IPS-NIHi7 (cell line): ENCODE results near the gene CIB4.

ENCODE experiments used
- DNase-seq: peaks from one replicate; pipeline ENCODE4 v3.0.0; 2012; ENCODE audit warnings: mixed read lengths; ENCODE audit errors: extremely low spot score

Gene CIB4

DNA sequence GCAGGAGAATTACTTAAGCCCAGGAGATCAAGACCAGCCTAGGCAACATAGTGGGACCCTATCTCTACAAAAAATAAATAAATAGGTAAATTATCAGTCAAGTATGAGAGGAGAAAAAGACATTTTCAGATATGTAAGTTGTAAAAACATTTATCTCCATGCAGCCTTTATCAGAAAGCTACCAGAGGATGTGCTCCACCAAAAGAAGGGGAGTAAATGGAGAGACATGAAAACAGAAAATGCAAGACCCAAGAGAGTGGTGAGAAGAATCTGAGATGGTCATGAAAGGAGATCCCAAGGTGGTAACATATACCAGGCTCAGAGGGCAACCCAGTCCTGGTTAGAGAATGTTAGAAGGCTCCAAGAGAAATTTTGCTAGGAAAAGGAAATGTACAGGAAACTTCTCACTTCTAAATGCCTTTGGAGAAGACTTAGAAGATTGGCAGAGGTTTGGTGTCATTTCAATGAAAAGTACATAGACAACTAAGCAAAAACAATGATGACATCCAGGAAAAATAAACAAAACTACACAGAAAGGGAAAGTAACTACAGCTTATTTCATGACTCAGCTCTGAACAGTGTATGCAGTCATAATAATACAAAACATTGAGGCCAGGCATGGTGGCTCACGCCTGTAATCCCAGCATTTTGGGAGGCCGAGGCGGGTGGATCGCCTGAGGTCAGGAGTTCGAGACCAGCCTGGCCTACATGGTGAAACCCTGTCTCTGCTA lies 19.5 kb downstream of the CIB4 start:
- DNase-seq, result no peak

DNA sequence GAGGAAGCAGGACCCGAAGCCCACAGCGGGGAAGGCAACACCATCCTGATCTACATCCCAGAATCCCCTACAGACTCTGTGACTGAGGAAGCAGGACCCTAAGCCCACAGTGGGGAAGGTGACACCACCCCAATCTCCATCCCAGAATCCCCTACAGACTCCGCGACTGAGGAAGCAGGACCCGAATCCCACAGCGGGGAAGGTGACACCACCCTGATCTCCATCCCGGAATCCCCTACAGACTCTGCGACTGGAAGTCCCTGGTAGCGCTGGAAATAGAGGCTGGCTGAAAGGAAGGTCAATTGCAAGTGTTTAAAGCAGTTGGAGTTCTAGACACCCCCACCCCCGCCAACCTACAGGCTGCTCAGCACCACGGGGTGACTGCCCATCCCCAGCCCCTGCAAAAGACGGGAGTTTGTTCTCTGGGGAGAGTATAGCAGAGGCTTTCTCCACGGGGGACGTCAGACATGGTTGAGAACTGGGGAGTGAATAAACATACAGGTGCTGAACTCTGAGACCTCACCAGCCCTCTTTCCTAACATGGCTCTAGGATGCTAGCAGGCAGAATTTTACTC lies 21.0 kb downstream of the CIB4 start:
- no peak for DNase-seq

DNA sequence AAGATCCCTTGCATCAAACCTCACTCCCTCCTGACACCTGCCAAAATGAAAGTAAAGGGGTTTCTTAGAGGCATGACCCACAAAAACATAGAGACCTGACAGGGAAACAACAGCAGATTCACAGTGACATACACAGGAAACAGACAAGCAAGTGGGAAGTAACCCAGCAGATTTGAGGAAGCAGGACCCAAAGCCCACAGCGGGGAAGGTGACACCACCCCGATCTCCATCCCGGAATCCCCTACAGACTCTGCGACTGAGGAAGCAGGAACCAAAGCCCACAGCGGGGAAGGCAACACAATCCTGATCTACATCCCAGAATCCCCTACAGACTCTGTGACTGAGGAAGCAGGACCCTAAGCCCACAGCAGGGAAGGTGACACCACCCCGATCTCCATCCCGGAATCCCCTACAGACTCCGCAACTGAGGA lies 21.6 kb downstream of the CIB4 start:
- no peak for DNase-seq

DNA sequence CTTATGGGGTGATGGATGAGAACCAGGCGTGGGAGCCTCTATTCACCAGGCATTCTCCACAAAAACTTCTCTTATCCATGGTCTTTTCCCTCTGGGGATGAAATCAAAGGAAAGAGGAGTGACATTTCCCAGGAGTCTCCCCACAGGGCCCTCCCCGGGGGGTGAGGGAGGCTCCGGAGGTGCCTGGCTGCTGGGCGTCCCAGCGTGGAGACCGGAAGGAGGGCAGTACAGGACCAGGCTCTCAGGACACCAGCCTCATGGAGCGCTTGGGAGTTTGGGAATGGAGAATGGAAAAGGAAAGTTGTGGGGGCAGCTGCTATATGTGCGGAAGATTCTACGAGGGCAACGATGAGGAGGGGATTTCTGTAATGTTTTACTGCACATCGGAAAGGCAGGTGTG lies 22.1 kb downstream of the CIB4 start:
- no peak for DNase-seq

DNA sequence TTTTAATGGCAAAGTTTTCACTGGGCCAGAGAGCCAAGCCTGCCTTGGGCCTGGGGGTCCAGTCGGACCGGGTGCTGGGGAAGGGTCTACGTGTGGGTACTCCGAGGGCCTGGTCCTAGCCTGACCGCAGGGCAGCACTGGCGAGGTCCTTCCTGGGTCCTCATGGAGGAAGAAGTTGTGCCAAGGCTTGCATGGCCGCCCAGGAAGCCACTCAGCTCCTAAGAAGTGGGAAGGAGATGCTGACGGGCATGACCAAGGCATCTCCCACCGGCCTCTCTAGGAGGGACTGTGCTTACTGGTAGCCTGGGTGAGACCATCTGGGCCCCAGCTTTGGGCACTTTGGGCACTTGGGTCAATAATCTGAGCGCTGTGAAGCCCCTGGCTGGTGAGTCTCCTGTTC lies 22.6 kb downstream of the CIB4 start:
- no peak for DNase-seq

DNA sequence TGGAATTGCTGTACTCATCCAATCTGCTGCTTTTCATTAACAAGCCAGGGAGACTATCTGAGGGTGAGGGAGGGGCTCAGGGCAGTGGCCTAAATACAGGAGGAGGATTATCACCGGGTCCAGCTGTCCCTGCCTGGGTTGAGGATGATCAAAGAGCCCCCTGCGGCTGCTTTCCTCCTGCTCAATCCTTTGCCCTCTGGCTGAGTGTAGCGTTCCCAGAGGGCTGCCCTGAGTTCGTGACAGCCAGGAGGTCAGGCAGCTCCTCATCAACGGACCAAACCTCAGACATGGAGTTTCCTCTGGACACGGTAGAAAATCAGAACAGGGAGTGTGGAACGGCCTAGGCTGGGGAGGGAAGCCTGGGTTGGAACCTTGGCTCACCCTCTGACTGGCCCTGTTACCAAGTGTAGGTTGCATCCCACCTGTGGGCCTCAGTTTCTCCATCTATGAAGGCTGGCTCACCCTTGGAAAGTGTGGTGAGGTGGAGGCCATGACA lies 23.5 kb downstream of the CIB4 start:
- no peak for DNase-seq

DNA sequence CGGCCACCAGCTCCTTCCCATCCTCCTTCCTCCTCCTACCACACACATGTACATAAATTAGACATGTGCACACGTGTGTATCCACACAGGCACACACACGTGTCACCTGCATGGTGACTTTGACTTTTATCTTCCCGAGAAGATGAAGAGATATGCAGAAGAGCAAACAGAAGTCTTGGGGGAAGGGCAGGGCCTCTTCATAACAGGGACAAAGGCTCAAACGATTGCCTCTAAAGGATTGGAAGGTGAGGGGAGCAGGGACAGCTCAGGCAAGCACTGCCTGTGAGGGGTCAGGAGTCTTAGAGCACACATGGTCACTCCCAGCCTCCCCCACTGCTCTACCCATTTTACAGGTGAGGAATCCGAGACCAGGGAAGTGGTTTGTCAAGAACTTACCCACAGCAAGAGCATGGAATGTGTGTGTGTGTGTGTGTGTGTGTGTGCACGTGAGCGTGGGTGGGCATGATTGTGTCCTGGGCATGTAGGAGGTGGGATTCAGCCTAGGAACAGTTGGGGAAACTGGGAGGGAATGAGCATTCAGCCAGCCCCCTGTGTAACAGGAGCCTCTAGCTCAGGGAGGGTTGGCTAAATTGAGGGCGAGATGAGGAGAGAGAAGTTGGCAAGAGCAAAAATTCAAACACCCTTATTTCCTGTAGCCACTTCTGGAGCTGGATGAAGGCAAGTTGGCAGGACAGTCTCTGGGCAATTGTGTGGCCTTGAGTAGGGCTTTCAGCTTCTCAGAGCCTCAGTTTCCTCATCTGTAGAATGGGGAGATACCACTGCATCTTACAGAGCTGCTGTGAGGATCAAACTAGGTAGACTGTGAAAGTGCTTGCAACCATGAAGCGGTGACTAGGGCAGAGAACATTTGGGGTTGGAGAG lies 24.2 kb downstream of the CIB4 start:
- no peak for DNase-seq

DNA sequence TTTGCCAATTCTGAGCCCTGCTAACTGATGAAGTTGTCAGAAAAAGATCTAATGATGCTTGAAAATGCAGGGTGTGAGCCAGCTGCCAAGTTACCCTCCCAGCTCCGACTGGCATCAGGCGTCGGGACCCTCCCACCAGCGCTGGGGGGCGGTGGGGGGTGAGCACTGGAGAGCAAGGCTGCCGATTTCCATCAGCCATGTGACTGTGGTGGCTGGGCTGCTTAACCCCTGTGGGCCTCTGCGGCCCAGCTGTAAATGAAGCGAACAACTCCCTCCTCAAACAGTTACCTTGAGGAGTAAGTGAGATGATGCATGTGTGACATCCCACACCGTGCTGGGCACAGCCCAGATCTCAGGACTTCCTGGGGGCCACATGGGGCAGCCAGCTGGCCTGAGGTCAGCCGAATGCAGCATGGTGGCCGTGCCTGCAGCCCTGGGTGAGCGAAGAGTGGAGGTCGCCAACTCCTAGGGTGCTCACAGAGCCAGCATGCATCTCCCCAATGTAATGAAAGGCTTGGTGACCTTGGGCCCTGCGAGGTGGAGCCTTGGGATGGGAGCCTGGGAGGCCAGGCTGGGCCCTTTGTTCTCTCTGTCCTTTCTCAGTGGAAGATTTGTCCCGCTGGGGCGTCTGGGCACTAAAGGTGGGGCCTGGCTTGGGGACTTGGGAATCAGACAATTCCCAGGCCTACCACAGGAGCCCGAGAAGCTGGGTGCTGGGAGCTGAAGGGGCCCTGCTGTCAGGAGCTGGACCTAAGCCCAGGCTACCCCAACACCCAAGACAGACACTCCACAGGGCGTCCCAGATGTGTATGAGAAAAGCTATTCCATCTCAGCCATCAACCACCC lies 25.1 kb downstream of the CIB4 start:
- no peak for DNase-seq

DNA sequence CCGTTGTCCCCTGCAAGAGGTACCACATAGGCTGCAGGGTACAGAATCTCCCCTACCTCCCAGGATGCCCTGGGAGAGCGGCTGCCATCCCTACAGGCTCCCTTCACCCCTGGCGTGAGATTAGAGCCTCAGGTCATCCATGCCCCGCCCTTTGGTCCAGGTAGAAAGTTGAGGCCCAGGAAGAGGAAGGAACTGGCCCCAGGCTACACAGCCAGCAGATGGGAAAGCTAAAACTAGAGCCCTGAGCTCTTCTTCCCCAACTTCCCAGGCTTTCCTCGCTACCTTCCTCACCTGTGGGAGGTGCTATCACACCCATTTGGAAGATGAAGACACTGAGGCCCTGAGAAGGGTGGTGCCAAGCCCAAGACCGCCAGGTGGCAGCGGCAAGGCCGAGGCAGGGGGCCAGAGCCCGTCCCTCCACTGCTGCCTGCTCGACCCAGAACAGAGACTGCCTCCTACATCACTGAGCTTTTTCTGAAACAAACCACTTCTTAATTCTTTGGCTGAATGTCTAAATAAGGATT lies 25.8 kb downstream of the CIB4 start:
- DNase-seq, result peak; percentile 50

DNA sequence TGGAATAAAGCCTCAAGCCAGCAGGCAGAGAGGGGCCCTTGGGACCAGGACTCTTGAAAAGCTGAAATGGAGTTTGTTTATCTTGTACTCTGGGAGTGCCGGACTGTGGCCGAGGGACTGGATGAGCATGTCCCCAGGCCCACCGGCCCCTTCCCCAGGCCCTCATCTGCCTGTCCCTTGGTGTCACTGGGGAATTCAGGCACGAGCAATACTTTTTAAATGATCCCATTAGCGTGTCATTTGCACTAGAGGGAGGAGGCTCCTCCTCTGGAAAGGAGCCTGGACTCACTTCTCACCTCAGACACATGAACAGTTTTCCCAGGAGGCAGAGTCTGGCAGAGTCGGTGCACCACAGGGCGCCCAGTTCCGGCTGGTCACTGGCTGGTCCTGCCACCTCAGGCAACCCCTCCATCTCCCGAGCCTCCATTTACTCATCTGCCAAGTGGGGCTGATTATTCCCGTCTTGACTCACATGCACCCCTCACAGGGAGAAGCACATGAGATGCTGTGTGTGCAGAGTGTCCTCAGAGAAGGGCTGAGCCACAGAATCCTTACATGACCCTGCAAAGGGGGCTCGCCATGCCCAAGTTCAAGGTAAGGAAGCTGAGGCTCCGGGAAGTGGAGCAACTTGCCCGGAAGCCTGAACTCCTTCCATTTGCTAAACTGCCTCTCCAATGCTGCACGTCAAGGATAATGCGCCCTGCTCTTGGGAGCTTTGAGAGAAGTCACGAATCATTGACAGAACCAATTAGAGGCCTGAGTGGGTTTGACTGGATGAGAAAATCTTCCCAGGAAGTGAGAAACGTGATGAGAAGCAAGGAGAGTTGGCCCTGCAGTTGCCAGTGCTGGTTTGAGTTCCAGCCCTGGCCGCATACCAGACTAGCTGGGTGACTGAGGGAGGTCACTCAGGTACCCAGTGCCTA lies 26.7 kb downstream of the CIB4 start:
- DNase-seq, result no peak

DNA sequence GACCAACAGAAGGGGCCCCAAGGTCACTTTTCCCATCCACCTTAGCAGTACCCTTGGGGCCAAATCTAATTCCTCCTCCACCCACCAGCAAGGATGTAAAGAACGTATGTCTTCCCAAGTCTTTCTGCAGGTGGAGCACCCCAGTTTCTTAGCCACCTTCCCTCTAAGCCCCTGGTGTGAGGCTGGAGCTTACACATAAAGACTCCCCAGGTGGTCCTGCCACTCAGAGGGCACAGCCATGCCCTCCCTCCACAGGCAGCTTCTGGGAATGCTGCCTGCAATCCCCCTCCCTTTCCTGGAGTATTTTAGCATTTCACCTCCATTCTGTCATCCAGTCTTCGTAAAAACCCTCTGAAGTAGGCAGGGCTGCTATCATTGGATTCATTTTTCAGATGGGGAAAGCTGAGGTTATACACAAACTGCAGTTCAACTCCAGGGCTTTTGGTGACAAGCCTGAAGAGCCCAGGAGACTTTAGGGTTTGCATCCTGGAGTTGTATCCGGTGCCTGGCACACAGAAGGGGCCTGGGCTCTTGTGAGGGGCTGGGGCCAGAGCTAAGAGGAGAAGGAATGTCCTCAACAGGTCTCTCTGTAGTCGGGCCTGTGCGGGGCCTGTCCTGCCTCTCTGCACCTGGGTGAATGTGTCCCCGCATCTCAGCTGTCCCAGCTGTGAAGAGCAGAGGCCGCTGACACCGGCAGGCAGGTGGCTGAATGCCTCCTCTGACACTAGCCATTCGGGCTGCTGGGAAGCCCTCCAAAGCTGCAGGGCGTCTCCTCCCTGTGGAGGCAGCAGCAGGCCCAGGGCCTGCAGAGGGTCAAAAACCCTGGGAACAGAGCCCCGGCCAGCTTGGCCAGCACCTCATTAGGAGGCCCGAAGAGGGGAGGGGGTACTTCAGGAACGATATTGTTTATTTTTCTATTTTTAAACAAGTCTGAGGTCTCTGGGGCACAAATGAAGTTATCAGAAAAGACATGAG lies 27.6 kb downstream of the CIB4 start:
- DNase-seq, result no peak

DNA sequence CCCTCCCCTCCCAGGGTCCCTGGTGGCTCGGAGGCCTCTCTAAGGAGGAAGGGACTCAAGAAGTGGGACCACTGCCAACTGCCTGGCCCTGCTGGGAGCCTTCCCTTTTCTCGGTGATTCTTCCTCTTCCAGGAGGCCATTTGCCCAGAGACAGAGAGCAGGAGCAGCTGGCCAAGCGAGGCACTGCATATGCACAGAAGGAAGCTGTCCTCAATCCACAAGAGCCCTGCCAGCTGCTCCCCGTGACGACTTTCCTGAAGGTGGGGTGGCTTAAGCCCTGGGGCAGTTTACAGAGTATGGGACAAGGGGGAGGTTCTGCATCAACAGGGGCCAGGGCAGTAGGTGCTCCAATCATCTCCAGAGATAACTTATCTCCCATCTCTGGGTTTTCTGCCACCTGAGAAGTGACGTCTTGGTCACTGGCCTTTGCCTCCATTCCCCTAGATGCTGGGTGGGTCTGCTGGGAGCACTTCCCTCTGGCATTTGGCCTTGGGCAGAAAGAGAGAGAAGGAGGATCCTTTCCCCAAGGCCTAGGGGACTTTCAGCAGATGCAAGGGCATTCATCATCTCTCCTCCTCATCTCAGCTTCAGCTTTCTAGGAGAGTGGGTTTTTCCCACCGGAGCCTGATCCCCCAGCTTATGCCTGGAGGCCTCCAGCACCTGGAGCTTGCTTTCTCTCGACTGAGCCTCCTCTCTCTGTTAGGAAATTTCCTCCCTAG lies 28.5 kb downstream of the CIB4 start:
- no peak for DNase-seq

DNA sequence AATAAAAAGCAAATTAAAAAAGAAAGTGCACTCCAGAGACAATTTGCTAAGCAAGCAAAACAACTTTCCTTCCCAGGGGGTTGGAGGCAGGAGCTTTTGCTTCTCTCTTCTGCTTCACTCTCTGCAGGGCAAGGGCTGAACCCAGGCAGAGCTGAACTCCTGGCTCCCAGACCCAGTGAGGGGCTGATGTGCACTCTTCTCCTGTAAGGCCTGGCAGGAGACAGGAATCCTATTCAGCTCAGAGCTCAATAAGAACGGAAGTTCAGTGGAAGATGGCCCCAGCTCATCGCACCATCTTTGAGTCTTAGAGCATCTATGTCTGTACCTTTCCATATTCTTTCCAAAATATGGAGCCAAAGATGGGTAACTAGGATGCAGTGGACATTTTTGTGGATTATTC lies 29.1 kb downstream of the CIB4 start:
- no peak for DNase-seq

DNA sequence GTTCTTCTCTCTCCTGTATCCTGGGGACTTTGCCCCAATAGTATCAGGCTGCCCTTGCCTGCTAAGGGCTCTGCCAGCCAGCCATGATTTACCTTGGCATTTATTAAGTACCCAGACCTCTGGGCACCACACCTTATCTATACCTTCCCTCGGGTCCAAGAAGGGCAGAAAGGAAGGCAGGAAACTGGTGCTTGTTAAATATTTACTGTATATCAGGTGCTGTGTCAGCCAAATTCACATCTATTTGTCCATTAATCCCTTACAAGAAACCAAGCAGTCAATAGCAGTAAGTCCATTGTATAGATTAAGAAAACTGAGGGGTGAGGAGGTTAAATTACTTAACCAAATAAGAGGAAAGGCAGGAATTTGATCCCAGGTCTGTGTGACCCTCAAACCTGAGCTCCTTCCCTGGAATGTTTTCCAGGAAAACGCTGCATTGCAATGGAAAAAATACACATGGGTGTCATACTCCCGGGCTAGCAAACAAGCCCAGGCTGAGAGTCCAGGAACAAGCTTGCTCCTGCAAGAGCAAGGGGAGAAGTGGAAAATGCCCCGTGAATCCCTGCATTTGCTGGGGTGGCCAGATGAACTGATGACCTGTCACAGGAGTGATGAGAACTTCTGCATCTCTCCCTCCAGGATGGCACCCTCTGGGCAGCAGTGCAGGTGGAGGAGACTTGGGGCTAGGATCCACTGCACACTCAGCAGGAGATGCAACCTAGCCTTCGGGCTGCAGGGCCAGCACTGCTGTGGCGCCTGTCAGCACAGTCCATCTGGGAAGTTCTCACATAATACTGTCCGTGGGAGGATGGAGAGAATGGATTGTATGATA lies 30.4 kb downstream of the CIB4 start:
- DNase-seq, result no peak

DNA sequence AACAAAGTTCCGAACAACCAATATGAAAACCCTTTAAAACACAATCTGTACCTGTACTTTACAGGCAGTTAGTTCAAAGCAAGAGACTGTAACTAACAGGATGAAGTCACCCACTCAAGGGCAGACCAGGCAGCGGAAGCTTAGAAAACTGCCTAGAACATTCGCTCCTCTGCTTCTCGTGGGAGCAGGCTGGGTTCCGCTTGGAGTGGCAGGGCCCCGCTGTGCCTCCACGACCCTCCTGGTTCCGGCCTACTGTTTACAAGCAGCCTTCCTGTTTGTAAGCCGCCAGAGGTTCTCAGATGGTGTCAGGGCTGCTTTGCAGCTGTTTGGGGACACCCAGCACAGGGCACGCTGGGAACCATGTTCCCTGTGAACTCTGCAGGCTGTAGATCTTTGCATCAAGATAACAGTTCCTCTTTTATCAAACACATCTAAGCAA lies 31.3 kb downstream of the CIB4 start:
- no peak for DNase-seq

DNA sequence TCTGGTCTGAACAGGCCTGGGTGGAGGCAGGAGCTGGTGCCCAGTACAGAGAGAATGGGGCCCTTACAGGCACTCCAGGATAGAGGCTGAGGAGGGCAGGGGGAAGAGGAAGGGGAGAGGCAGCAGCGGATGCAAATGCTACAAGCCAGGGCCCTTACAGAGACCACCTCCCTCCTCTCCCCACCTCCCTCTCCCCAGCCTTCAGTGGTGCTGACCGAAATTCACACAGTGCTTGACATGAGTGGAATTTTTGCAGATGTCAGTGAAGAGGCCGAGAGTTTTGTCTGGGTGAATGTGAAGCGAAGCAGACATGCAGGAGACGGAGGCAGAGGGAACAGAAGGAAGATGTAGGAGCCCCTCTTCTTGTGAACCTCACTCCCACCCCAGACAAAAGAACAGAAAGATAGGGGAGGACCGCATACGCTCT lies 31.9 kb downstream of the CIB4 start:
- no peak for DNase-seq

DNA sequence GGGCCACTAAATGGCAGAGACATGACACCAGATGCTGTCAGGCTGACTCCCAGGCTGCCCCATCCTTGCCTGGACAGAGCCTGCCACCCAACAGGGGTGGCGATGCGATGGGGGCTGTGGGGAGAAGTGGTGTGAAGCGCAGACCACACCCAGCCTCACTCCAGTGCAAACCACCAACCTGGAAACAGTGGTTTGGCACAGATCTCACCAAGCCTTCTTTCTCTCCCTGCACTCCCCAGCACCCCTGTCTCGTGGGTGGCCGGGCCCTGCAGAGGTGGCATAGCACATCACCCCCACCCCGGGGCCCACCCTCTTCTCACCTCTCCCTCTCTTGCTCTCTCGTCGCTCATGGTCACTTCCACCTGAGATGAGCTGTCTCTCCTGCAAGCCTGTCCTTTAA lies 32.6 kb downstream of the CIB4 start:
- no peak for DNase-seq
